HL-60 (cell line): ENCODE data around the gene SHF.

Source experiments
- CTCF ChIP-seq: IDR thresholded peaks from one replicate; pipeline ENCODE4 v1.5.1; 2011; ENCODE audit warnings: low read length, control low read depth, inconsistent platforms; ENCODE audit not compliant: insufficient read depth
- GABPA ChIP-seq: IDR thresholded peaks from 2 replicates; pipeline ENCODE4 v1.6.1; 2012; ENCODE audit warnings: low read depth
- POLR2AphosphoS5 ChIP-seq: IDR thresholded peaks from 2 replicates; pipeline ENCODE4 v1.6.1; 2012; ENCODE audit warnings: low read depth

- no peak for TF ChIP-seq CTCF
- TF ChIP-seq GABPA, result no peak
- no peak for TF ChIP-seq POLR2AphosphoS5
Observed at GRCh38 chr15:45161666-45162065, 26.1 kb downstream of the SHF start.
